Measurements from ENCODE around the gene PFKFB2.

The PFKFB2 gene

DNA sequence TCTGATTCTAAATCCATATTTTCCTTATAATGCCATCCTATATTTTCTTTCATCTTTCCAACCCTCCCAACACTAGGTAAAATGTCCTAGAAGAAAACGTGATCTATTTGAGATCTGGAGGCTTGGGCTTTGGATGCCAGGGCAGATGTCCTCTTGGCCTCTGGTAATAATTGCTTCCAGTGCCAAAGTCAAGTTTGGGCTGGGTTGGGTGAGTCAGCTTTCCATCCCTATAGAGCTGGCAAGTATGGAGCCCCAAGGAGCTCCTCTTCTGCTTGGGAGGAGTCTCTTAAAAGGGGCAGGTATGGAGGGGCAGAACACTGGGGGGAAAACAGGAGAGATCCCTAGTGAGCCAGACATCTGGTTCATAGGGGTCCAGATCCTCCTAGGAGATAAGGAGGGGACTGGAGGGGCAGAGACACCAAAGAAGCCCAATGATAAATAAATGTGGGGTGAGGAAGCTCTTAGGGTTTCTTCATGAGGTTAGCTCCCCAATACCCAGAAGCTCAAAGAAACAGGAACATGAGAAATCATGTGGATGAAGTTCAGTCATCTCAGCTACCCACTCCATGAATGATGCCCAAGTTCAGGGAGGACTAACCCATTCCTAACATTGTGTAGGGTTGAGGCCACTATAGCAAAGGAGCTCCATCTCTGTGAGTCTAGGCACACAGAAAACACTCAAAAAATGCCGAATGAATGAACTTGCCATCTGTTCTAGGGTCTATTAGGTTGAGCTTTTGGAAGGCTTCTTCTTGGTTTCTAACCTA, 24.0 kb upstream of the PFKFB2 start:
- Histone ChIP-seq H3K4me3 (ENCODE audit: low read depth, low read length) (no peak overlapping the region), H3K27ac (no peak overlapping the region), H3K9me3 (ENCODE audit: severe bottlenecking) (peaks cover 2% of the 10 kb centered on the region), H3K27me3 (ENCODE audit: insufficient read depth, low read depth, severe bottlenecking) (peaks cover 98% of the 10 kb centered on the region), H3K36me3 (no peaks in the 10 kb centered on the region)
- TF ChIP-seq, protein P1, sequence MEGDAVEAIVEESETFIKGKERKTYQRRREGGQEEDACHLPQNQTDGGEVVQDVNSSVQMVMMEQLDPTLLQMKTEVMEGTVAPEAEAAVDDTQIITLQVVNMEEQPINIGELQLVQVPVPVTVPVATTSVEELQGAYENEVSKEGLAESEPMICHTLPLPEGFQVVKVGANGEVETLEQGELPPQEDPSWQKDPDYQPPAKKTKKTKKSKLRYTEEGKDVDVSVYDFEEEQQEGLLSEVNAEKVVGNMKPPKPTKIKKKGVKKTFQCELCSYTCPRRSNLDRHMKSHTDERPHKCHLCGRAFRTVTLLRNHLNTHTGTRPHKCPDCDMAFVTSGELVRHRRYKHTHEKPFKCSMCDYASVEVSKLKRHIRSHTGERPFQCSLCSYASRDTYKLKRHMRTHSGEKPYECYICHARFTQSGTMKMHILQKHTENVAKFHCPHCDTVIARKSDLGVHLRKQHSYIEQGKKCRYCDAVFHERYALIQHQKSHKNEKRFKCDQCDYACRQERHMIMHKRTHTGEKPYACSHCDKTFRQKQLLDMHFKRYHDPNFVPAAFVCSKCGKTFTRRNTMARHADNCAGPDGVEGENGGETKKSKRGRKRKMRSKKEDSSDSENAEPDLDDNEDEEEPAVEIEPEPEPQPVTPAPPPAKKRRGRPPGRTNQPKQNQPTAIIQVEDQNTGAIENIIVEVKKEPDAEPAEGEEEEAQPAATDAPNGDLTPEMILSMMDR (IDR thresholded peaks at IDR 0.05; ENCODE audit: low read depth, low read length) = no peak
- no peak for DNase-seq

DNA sequence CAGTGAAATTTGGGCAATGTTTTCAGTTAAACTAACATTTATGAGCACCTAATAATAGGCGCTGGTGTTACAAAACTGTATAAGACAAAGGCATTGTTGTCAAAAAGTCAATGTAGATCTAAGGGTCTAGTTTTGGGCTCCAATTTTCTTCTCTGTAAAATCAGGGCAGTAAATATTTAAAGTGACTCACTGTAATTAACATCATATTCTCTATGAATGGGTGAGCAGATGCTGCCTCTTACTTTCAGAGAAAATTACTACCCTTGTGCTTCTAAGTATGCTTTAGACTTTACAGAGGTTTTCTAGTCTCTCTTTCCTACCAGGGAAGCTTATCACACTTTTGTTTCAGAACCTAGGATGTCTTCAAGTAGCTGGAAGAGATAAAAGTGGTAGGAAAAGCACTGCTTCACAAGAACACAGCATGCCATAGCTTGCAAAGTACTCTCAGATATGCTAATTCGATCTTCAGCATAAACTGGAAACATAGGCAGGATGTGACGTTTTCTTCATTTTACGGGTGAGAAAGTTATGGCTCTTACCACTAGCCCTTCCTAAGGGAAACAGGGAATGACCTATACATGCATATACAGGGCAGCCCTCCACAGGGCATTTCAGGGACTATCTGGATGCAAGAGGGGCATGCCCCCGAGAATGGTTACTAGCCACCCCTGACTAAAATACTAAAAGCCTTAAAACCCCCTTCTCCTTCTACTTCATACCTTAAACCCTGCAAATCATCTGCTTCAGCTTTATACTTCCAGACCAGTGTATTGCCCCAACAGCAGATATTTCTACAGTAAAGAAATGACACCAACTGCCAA, 23.2 kb upstream of the PFKFB2 start:
- no peaks in the 10 kb centered on the region for H3K36me3 ChIP-seq
- TF ChIP-seq, protein P1 (IDR thresholded peaks at IDR 0.05; ENCODE audit: low read depth, low read length) = no peak
- H3K27ac ChIP-seq = no peak overlapping the region
- peaks cover 2% of the 10 kb centered on the region for H3K9me3 ChIP-seq (ENCODE audit: severe bottlenecking)
- no peak overlapping the region for H3K4me3 ChIP-seq (ENCODE audit: low read depth, low read length)
- H3K27me3 ChIP-seq (ENCODE audit: insufficient read depth, low read depth, severe bottlenecking) = peaks cover 99% of the 10 kb centered on the region
- DNase-seq = no peak

DNA sequence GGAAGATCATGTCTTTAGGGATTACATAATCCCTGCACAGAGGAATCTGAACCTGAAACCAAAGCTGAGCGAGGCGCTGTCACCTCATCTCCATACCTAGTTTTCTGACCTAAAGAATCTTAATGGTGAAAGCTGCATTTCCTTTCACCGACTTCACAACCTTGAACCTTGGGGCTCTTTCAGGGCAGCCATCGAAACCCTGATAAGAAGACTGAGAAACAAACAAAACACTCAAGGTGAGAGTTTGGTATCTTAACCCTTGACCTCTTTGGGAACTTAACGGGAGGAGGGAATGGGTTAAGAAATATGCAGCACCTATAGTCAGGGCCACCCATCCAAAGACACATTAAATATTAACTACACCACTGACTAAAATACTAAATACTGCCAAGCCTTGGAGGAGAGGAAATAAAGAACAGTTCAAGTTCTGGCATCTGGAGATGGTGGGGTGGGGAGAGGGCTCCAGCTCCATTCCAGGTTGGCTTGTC, 22.5 kb upstream of the PFKFB2 start:
- no peak overlapping the region for H3K4me3 ChIP-seq (ENCODE audit: low read depth, low read length)
- DNase-seq = no peak
- H3K9me3 ChIP-seq (ENCODE audit: severe bottlenecking) = peaks cover 2% of the 10 kb centered on the region
- H3K27me3 ChIP-seq (ENCODE audit: insufficient read depth, low read depth, severe bottlenecking) = peaks cover 100% of the 10 kb centered on the region
- no peak overlapping the region for H3K27ac ChIP-seq
- TF ChIP-seq, protein P1 (IDR thresholded peaks at IDR 0.05; ENCODE audit: low read depth, low read length) = no peak
- no peaks in the 10 kb centered on the region for H3K36me3 ChIP-seq

DNA sequence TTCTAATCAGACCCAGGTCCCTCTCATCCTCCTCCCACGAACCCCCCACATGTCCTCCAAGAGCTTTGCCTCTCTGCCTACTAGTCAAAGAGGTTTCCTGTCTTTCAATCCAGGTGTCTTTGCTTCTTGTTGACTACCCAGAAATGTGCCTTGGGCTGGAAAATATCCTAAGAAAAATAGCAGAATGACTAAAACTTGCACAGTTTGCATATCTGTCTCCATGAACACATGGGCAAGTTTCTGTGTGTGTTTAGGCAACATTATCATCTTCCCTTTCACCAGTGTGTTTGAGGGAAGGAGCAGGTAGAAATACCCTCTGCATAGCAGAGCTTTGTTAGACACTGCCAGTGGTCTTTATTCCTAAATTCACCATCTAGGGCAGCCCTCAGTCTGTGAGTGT, 22.1 kb upstream of the PFKFB2 start:
- TF ChIP-seq, protein P1 (IDR thresholded peaks at IDR 0.05; ENCODE audit: low read depth, low read length) = no peak
- peaks cover 100% of the 10 kb centered on the region for H3K27me3 ChIP-seq (ENCODE audit: insufficient read depth, low read depth, severe bottlenecking)
- DNase-seq = no peak
- H3K27ac ChIP-seq = no peak overlapping the region
- no peak overlapping the region for H3K4me3 ChIP-seq (ENCODE audit: low read depth, low read length)
- no peaks in the 10 kb centered on the region for H3K36me3 ChIP-seq
- peaks cover 2% of the 10 kb centered on the region for H3K9me3 ChIP-seq (ENCODE audit: severe bottlenecking)

DNA sequence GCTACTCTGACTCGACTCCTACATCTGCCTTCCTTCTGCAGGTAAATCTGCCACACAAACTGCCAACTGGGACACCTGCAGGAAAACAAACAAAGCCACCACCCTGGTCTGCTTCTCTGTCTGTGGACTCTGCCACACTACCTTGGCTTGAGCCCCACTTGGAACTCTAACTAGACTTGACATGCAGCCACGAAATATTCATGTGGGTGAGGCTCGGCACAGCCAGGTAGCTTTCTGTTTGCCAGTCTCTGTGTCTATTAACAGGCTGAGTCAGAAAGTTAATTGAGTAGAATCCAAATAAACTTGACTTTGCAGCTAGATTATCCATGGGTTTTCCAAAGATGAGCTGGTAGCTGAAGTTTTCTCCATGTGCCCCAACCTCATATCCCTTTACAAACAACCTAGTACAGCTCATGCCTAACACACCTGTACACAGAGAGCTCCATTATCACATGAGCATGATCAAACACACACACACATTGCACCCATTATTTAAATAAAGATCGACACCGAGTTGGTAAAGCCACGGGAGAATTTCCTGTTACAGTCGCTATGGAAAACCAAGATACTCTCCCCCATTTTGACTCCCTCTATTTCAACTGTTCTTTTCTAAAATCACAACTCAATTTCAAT, 21.3 kb upstream of the PFKFB2 start:
- no peak overlapping the region for H3K27ac ChIP-seq
- no peak for DNase-seq
- TF ChIP-seq, protein P1 (IDR thresholded peaks at IDR 0.05; ENCODE audit: low read depth, low read length) = no peak
- peaks cover 100% of the 10 kb centered on the region for H3K27me3 ChIP-seq (ENCODE audit: insufficient read depth, low read depth, severe bottlenecking)
- H3K9me3 ChIP-seq (ENCODE audit: severe bottlenecking) = peaks cover 2% of the 10 kb centered on the region
- no peak overlapping the region for H3K4me3 ChIP-seq (ENCODE audit: low read depth, low read length)
- no peaks in the 10 kb centered on the region for H3K36me3 ChIP-seq
